OCI-LY7 (cell line): ENCODE measurements around the gene MAP2K2. TPM values are rescaled to one million over a fixed set of nuclear protein-coding genes. Genes with fewer than 3 reads are reported as not detected.
A peak's percentile ranks its signal among the peaks of the same experiment; 100 is the strongest.

Experiments
- BruUV-seq: library from RNA; stranded (reverse); fragments of 400-500 nt; replicated peaks from 2 replicates; lab custom pipeline; 2021; lab: Mats Ljungman, UMichigan
- CTCF ChIA-PET: fragments of 300-600 bp; sonication (Branson Sonifier 250); formaldehyde crosslinking; loops from one replicate; lab custom pipeline; 2022; ENCODE audit warnings: antibody characterized with exemption; ENCODE audit not compliant: unreplicated experiment; lab: Charles Lee
- POLR2A ChIA-PET: fragments of 300-600 bp; sonication (Branson Sonifier 250); formaldehyde crosslinking; loops from one replicate; lab custom pipeline; 2022; ENCODE audit warnings: antibody characterized with exemption; lab: Charles Lee
- DNase-seq: peaks from one replicate; pipeline ENCODE4 v3.0.0-alpha.2; 2015; ENCODE audit warnings: low spot score
- H2AFZ ChIP-seq: fragments of 200-600 bp; sonication (generic), shearing (Covaris generic); 2 replicates; pipeline ENCODE4 v1.6.1; 2014; ENCODE audit warnings: mild to moderate bottlenecking, antibody characterized with exemption, low read length, moderate library complexity
- H3K27ac ChIP-seq: fragments of 200-600 bp; sonication (generic); 2 replicates; pipeline ENCODE4 v1.5.1; 2014; ENCODE audit warnings: mixed run types, low read depth, mild to moderate bottlenecking, moderate library complexity, low read length, inconsistent platforms; ENCODE audit not compliant: poor library complexity, severe bottlenecking
- H3K36me3 ChIP-seq: fragments of 200-600 bp; sonication (generic); 2 replicates; pipeline ENCODE4 v1.6.1; 2014; ENCODE audit warnings: mild to moderate bottlenecking, antibody characterized with exemption, low read length, moderate library complexity, mixed read lengths; ENCODE audit not compliant: insufficient read depth
- H3K4me1 ChIP-seq: fragments of 200-600 bp; sonication (generic); 2 replicates; pipeline ENCODE4 v1.5.1; 2014; ENCODE audit warnings: mild to moderate bottlenecking, low read length; ENCODE audit not compliant: insufficient read depth, poor library complexity, severe bottlenecking
- H3K4me2 ChIP-seq: fragments of 200-600 bp; sonication (generic); 2 replicates; pipeline ENCODE4 v1.6.1; 2014; ENCODE audit warnings: mild to moderate bottlenecking, low read length
- H3K4me3 ChIP-seq: fragments of 200-600 bp; sonication (generic); 2 replicates; pipeline ENCODE4 v1.5.1; 2014; ENCODE audit warnings: mild to moderate bottlenecking, low read depth, low read length; ENCODE audit not compliant: poor library complexity, severe bottlenecking
- H3K79me2 ChIP-seq: fragments of 200-600 bp; sonication (generic); 2 replicates; pipeline ENCODE4 v1.6.1; 2016; ENCODE audit warnings: low read depth, mild to moderate bottlenecking, low read length, moderate library complexity, mixed read lengths; ENCODE audit not compliant: insufficient read depth
- H3K9me2 ChIP-seq: fragments of 200-600 bp; sonication (generic); 2 replicates; pipeline ENCODE4 v1.6.1; 2016; ENCODE audit warnings: mild to moderate bottlenecking, low read length, mixed read lengths; ENCODE audit not compliant: insufficient read depth
- H3K9me3 ChIP-seq: fragments of 200-600 bp; sonication (generic); 2 replicates; pipeline ENCODE4 v1.6.1; 2014; ENCODE audit warnings: mild to moderate bottlenecking, mixed run types, low read length, mixed read lengths
- H4K20me1 ChIP-seq: fragments of 200-600 bp; sonication (generic); 2 replicates; pipeline ENCODE4 v1.6.1; 2014; ENCODE audit warnings: mild to moderate bottlenecking, antibody characterized with exemption, low read length, moderate library complexity, mixed read lengths; ENCODE audit not compliant: insufficient read depth
- EZH2phosphoT487 ChIP-seq: fragments of 200-600 bp; sonication (generic); IDR thresholded peaks from 2 replicates; pipeline ENCODE4 v1.6.1; 2018; ENCODE audit warnings: low read depth, borderline replicate concordance, mild to moderate bottlenecking, mixed run types, antibody characterized with exemption, low read length, moderate library complexity, mixed read lengths
- intact Hi-C: fragments of 100-400 bp; cut with micrococcal nuclease; formaldehyde crosslinking; loops from one replicate; pipeline ENCODE4 v1.10.0; 2022; ENCODE audit not compliant: unreplicated experiment
- total RNA-seq, 2 experiments: library from RNA; depleted of rRNA in 1 of 2; stranded (reverse); fragments of >200 nt in 1 of 2; shearing (Covaris generic) in 1 of 2; gene quantifications; 2 replicates each; pipeline ENCODE4 v1.2.3, GENCODE V29; 2014 to 2022
- TF ChIP-seq, protein P1 (sequence below): fragments of 200-600 bp; sonication (generic); conservative IDR thresholded peaks from 2 replicates; pipeline ENCODE4 v1.5.1; 2014; ENCODE audit warnings: mild to moderate bottlenecking, antibody characterized with exemption, low read length, moderate library complexity, mixed read lengths

The MAP2K2 gene
- total RNA-seq, 2 experiments from 2014 or later: 105 to 116 TPM

- POLR2A ChIA-PET: no interaction called here
Observed at GRCh38 chr19:4071610-4072009, 52.3 kb downstream of the MAP2K2 start.

DNA sequence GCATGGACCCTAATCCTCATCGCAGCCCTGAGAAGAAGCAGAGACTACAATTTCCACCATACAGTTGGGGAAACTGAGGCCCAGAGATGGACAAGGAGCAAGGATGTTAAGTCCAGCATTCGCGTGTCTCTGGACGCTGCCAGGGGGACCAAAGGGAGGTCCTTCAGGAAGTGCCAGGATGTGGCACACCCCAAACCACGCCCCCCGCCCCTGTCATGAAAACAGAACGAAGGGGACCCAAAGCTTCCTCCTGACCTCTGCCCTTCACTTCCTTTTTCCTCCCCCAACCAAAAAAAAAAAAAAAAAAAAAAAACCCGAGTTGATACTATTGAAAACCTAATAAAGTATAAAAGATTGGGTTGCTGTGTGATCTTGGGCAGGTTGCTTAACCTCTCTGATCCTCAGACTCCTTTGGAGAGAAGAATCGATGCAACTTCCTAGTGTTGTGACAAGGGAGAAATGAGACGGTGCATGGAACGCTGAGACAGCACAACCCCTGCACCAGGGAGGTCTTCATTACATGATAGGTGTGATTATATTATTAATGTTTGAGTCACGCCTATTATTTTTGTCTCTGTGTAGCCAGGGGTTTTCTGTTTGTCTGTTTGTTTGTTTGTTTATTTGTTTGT, 54.5 kb downstream of the MAP2K2 start:
- TF ChIP-seq EZH2phosphoT487: no peak
- TF ChIP-seq, protein P1, sequence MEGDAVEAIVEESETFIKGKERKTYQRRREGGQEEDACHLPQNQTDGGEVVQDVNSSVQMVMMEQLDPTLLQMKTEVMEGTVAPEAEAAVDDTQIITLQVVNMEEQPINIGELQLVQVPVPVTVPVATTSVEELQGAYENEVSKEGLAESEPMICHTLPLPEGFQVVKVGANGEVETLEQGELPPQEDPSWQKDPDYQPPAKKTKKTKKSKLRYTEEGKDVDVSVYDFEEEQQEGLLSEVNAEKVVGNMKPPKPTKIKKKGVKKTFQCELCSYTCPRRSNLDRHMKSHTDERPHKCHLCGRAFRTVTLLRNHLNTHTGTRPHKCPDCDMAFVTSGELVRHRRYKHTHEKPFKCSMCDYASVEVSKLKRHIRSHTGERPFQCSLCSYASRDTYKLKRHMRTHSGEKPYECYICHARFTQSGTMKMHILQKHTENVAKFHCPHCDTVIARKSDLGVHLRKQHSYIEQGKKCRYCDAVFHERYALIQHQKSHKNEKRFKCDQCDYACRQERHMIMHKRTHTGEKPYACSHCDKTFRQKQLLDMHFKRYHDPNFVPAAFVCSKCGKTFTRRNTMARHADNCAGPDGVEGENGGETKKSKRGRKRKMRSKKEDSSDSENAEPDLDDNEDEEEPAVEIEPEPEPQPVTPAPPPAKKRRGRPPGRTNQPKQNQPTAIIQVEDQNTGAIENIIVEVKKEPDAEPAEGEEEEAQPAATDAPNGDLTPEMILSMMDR: no peak
- peaks cover 4% of the 10 kb centered on the region; the same call in 1 of the 2 replicates for H4K20me1 ChIP-seq
- H3K36me3 ChIP-seq: peaks cover 4% of the 10 kb centered on the region
- DNase-seq: peak; percentile 38
- H3K4me3 ChIP-seq: no peak overlapping the region
- H3K4me1 ChIP-seq: peaks cover 20% of the 10 kb centered on the region
- no peaks in the 10 kb centered on the region for H3K9me2 ChIP-seq
- ChIA-PET CTCF (no interaction called here), POLR2A (no interaction called here)
- H3K9me3 ChIP-seq: no peaks in the 10 kb centered on the region
- H3K79me2 ChIP-seq: peaks cover 7% of the 10 kb centered on the region
- intact Hi-C loops: loop anchor here (5.0 kb wide), 1 partner anchor 68 kb away; no protein-coding TSS in a partner anchor
- no peak overlapping the region for H3K27ac ChIP-seq
- no peak overlapping the region for H2AFZ ChIP-seq
- no TSS peak for BruUV-seq
- H3K4me2 ChIP-seq: peak overlapping the region; percentile 45

More at GRCh38 chr19:4071610-4072009, 52.3 kb downstream of the MAP2K2 start:
- no peak for TF ChIP-seq EZH2phosphoT487
- TF ChIP-seq, protein P1: no peak
- intact Hi-C loops: no loop called here
- Histone ChIP-seq H3K9me2 (no peaks in the 10 kb centered on the region), H3K36me3 (no peaks in the 10 kb centered on the region), H4K20me1 (no peaks in the 10 kb centered on the region), H3K9me3 (no peaks in the 10 kb centered on the region), H3K79me2 (no peaks in the 10 kb centered on the region), H3K4me3 (no peak overlapping the region), H3K4me2 (no peak overlapping the region), H3K27ac (no peak overlapping the region), H3K4me1 (peaks cover 20% of the 10 kb centered on the region), H2AFZ (no peak overlapping the region)
- CTCF ChIA-PET: no interaction called here
- no TSS peak for BruUV-seq
- no peak for DNase-seq
